HEK293 (cell line): ENCODE results near the gene LRSAM1.

Source experiments
- CTCF ChIP-seq: fragments of 450-650 bp; formaldehyde crosslinking; IDR thresholded peaks from 2 replicates; pipeline ENCODE4 v1.5.1; 2016; ENCODE audit warnings: missing biosample characterization, missing genetic modification characterization
- GLI4 ChIP-seq: fragments of 450-650 bp; formaldehyde crosslinking; IDR thresholded peaks from 2 replicates; pipeline ENCODE4 v1.5.1; 2016; ENCODE audit warnings: missing biosample characterization, missing genetic modification characterization
- REST ChIP-seq: fragments of 450-650 bp; formaldehyde crosslinking; IDR thresholded peaks from 2 replicates; pipeline ENCODE4 v1.5.1; 2016; ENCODE audit warnings: missing biosample characterization, missing genetic modification characterization
- ZNF426 ChIP-seq: fragments of 450-650 bp; formaldehyde crosslinking; IDR thresholded peaks from 2 replicates; pipeline ENCODE4 v1.5.1; 2017; ENCODE audit warnings: missing biosample characterization, missing genetic modification characterization, mild to moderate bottlenecking, inconsistent platforms, moderate library complexity
- ZNF585B ChIP-seq: fragments of 450-650 bp; formaldehyde crosslinking; IDR thresholded peaks from 2 replicates; pipeline ENCODE4 v1.5.1; 2016; ENCODE audit warnings: missing biosample characterization, missing genetic modification characterization
- ZNF645 ChIP-seq: fragments of 450-650 bp; formaldehyde crosslinking; IDR thresholded peaks from 2 replicates; pipeline ENCODE4; 2016; ENCODE audit warnings: missing biosample characterization, missing genetic modification characterization
- ZNF664 ChIP-seq: fragments of 450-650 bp; formaldehyde crosslinking; IDR thresholded peaks from 2 replicates; pipeline ENCODE4 v1.5.1; 2016; ENCODE audit warnings: missing biosample characterization, missing genetic modification characterization
- ZNF768 ChIP-seq: fragments of 450-650 bp; formaldehyde crosslinking; IDR thresholded peaks from 2 replicates; pipeline ENCODE4 v1.5.1; 2018; ENCODE audit warnings: missing biosample characterization, mild to moderate bottlenecking, missing genetic modification characterization
- ZNF785 ChIP-seq: fragments of 450-650 bp; formaldehyde crosslinking; IDR thresholded peaks from 2 replicates; pipeline ENCODE4 v1.5.1; 2016; ENCODE audit warnings: missing biosample characterization, missing genetic modification characterization

- TF ChIP-seq CTCF (no peak), ZNF785 (tag by site-specific recombination) (no peak), REST (no peak), ZNF426 (tag by site-specific recombination) (no peak), ZNF645 (tag by site-specific recombination) (no peak), ZNF585B (tag by site-specific recombination) (no peak), GLI4 (tag by site-specific recombination) (no peak), ZNF768 (tag by site-specific recombination) (no peak), ZNF664 (tag by site-specific recombination) (no peak)
These were observed 99.0 kb downstream of the LRSAM1 start for GRCh38 chr9:127550282-127550681.
